ENCODE results near the gene PLXNA4.

DNA sequence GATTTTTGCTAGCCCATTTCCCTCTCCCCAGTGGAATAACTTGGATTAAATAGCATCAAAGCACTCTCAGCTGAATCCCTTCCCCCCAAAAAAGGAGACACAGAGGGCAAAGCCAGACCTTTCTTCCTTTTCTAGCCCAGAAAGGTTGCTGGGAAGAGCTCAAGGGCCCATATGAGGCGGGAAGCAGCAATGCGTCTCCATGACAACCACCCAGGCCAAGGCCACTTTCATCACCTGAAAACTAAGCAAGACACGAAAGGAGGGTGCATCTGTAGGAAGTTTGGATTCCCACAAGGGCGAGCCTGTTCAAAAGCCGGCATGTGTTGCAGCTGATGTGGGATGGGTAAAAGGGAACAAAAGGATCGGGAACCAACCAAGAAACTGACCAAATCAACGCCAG is 229.1 kb downstream of the PLXNA4 start:
- TF ChIP-seq CTCF (IDR thresholded peaks at IDR 0.05; ENCODE audit: insufficient read depth, low read length) (no peak), POLR2AphosphoS5 (IDR thresholded peaks at IDR 0.05; ENCODE audit: low read depth) (no peak), GABPA (IDR thresholded peaks at IDR 0.05; ENCODE audit: low read depth) (no peak)
- TF ChIP-seq, protein P1, sequence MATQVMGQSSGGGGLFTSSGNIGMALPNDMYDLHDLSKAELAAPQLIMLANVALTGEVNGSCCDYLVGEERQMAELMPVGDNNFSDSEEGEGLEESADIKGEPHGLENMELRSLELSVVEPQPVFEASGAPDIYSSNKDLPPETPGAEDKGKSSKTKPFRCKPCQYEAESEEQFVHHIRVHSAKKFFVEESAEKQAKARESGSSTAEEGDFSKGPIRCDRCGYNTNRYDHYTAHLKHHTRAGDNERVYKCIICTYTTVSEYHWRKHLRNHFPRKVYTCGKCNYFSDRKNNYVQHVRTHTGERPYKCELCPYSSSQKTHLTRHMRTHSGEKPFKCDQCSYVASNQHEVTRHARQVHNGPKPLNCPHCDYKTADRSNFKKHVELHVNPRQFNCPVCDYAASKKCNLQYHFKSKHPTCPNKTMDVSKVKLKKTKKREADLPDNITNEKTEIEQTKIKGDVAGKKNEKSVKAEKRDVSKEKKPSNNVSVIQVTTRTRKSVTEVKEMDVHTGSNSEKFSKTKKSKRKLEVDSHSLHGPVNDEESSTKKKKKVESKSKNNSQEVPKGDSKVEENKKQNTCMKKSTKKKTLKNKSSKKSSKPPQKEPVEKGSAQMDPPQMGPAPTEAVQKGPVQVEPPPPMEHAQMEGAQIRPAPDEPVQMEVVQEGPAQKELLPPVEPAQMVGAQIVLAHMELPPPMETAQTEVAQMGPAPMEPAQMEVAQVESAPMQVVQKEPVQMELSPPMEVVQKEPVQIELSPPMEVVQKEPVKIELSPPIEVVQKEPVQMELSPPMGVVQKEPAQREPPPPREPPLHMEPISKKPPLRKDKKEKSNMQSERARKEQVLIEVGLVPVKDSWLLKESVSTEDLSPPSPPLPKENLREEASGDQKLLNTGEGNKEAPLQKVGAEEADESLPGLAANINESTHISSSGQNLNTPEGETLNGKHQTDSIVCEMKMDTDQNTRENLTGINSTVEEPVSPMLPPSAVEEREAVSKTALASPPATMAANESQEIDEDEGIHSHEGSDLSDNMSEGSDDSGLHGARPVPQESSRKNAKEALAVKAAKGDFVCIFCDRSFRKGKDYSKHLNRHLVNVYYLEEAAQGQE (IDR thresholded peaks at IDR 0.05; ENCODE audit: insufficient replicate concordance, low read depth), result no peak
